GM21381 (cell line): ENCODE measurements around the gene SECTM1.
"Not testable (repeated sequence)": the region's sequence is repeated elsewhere in the genome, so short reads cannot be mapped to it uniquely, and the experiment has no call there.

Source experiments
- ATAC-seq: cut with Tn5 transposase; IDR thresholded peaks from one replicate; pipeline ENCODE4 v1.9.1; 2021; ENCODE audit warnings: mild to moderate bottlenecking, moderate library complexity; ENCODE audit not compliant: unreplicated experiment

Gene SECTM1

GRCh38 chr17:82333279-82334171 is at the start of gene SECTM1:
TSS of gene SECTM1 (minus strand) at chr17:82333766. CDS start at chr17:82327240, 6,526 bp downstream.
- no peak for ATAC-seq

GRCh38 chr17:82382933-82383255 is 49.3 kb upstream of the SECTM1 start:
- ATAC-seq = no peak

GRCh38 chr17:82382220-82382932 is 48.8 kb upstream of the SECTM1 start:
- ATAC-seq = not testable (repeated sequence)

- ATAC-seq = not testable (repeated sequence)
These were observed 48.1 kb upstream of the SECTM1 start for GRCh38 chr17:82381703-82382009.

GRCh38 chr17:82380860-82381702 is 47.5 kb upstream of the SECTM1 start:
- no peak for ATAC-seq

- no peak for ATAC-seq
These were observed 45.1 kb upstream of the SECTM1 start for GRCh38 chr17:82378741-82379021.

- no peak for ATAC-seq
These were observed 44.6 kb upstream of the SECTM1 start for GRCh38 chr17:82377924-82378740.

GRCh38 chr17:82377294-82377693 is 43.7 kb upstream of the SECTM1 start:
- not testable (repeated sequence) for ATAC-seq

- ATAC-seq = no peak
These were observed 42.6 kb upstream of the SECTM1 start for GRCh38 chr17:82376042-82376730.

GRCh38 chr17:82375359-82376041 is 41.9 kb upstream of the SECTM1 start:
- no peak for ATAC-seq

GRCh38 chr17:82374626-82375331 is 41.2 kb upstream of the SECTM1 start:
- no peak for ATAC-seq

- no peak for ATAC-seq
These were observed 40.4 kb upstream of the SECTM1 start for GRCh38 chr17:82373731-82374625.

GRCh38 chr17:82373072-82373452 is 39.5 kb upstream of the SECTM1 start:
- not testable (repeated sequence) for ATAC-seq

- no peak for ATAC-seq
These were observed 38.9 kb upstream of the SECTM1 start for GRCh38 chr17:82372249-82373071.

GRCh38 chr17:82371333-82372248 is 38.0 kb upstream of the SECTM1 start, which contains the start of gene UTS2R:
TSS of gene UTS2R (plus strand) at chr17:82371765. CDS start at chr17:82374325, 2,560 bp downstream.
- ATAC-seq = no peak
